Suprapubic skin (tissue), 4 donors: Measurements from ENCODE around the gene RPL13. TPM values are rescaled to one million over a fixed set of nuclear protein-coding genes. Genes with fewer than 3 reads are reported as not detected.

Source experiments
- DNase-seq, 2 donors: peaks; one replicate each; pipeline ENCODE4 v3.0.0-alpha.2; 2019; ENCODE audit warnings: low spot score in 2 of 2
- H3K27ac ChIP-seq: fragments of 200-600 bp; sonication (generic); one replicate; pipeline ENCODE4 v1.5.1; 2019
- H3K27me3 ChIP-seq: fragments of 200-600 bp; sonication (generic); one replicate; pipeline ENCODE4 v1.5.1; 2019
- H3K36me3 ChIP-seq: fragments of 200-600 bp; sonication (generic); one replicate; pipeline ENCODE4 v1.5.1; 2019
- H3K4me1 ChIP-seq: fragments of 200-600 bp; sonication (generic); one replicate; pipeline ENCODE4 v1.5.1; 2019
- H3K4me3 ChIP-seq: fragments of 200-600 bp; sonication (generic); one replicate; pipeline ENCODE4 v1.5.1; 2019; ENCODE audit warnings: mild to moderate bottlenecking
- H3K9me3 ChIP-seq: fragments of 200-600 bp; sonication (generic); one replicate; pipeline ENCODE4 v1.5.1; 2019
- CTCF ChIP-seq, 2 donors: fragments of 200-600 bp in 1 of 2; fragments of 450-650 bp in 1 of 2; sonication (generic) in 1 of 2; IDR thresholded peaks; one replicate each; pipeline ENCODE4 v1.5.1; 2016 to 2019; ENCODE audit warnings: antibody characterized with exemption in 2 of 2, mild to moderate bottlenecking in 1 of 2, moderate library complexity in 1 of 2
- EP300 ChIP-seq: sonication (generic); formaldehyde crosslinking; IDR thresholded peaks from one replicate; pipeline ENCODE4 v1.6.1; 2017; ENCODE audit warnings: antibody characterized with exemption
- POLR2A ChIP-seq, 2 donors: fragments of 450-650 bp; IDR thresholded peaks; one replicate each; pipeline ENCODE4 v1.6.1; 2017; ENCODE audit warnings: antibody characterized with exemption in 2 of 2, mild to moderate bottlenecking in 2 of 2, moderate library complexity in 2 of 2
- POLR2AphosphoS5 ChIP-seq, 3 donors: sonication (generic); formaldehyde crosslinking; IDR thresholded peaks; one replicate each; pipeline ENCODE4 v1.6.1; 2017; ENCODE audit warnings: antibody characterized with exemption in 3 of 3
- whole genome bisulfite sequencing: methylation state at CpG from one replicate; pipeline ENCODE4 v1.1.5; 2018; 5-methylcytosine and 5-hydroxymethylcytosine counted together
- total RNA-seq, 4 donors: library from RNA; depleted of rRNA; stranded (reverse); fragments of >200 nt; gene quantifications; one replicate each; pipeline ENCODE4 v1.1.0, GENCODE V29; 2016

The RPL13 gene
- total RNA-seq, 4 donors from 2014 or later = 4,033 to 9,308 (median 7,964) TPM

- Histone ChIP-seq H3K4me3 (no peak overlapping the region), H3K27me3 (no peaks in the 10 kb centered on the region), H3K36me3 (no peaks in the 10 kb centered on the region), H3K9me3 (no peaks in the 10 kb centered on the region), H3K27ac (no peak overlapping the region), H3K4me1 (no peaks in the 10 kb centered on the region)
- WGBS = 79% methylated on average over 15 of the region's 15 CpGs
- no peak for DNase-seq
- TF ChIP-seq POLR2A (IDR thresholded peaks at IDR 0.05) (no peak), CTCF (IDR thresholded peaks at IDR 0.05) (no peak), POLR2AphosphoS5 (IDR thresholded peaks at IDR 0.05) (no peak), EP300 (no peak)
Measured at GRCh38 chr16:89593841-89594240, 33.4 kb downstream of the RPL13 start.

DNA sequence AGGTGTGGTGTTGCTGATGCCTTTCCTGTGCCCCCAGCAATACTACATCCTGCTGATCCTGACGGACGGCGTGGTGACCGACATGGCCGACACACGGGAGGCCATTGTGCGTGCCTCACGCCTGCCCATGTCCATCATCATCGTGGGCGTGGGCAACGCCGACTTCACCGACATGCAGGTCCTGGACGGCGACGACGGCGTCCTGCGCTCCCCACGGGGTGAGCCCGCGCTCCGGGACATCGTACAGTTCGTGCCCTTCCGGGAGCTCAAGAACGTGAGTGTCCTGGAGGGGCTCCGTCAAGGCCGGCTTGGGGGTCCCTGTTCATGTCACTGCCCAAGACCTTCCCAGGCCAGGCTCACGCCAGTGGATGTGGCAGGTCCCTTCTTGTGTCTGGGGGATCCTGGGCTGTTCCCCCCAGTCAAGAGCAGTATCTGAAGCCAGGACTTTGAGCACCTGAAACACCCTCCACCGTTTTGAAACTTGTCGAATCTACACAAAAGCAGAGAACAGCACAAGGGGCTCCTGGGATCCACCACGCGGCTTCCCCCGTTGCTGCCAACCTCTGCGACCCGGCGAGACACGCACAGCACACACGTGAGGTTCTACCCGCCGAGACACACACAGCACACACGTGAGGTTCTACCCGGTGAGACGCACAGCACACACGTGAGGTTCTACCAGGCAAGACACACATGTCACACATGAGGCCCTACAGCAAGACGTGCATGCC lies 35.0 kb downstream of the RPL13 start:
- WGBS = 95% methylated on average over 30 of the region's 47 CpGs
- Histone ChIP-seq H3K9me3 (no peaks in the 10 kb centered on the region), H3K27ac (no peak overlapping the region), H3K27me3 (no peaks in the 10 kb centered on the region), H3K4me1 (peaks cover 5% of the 10 kb centered on the region), H3K4me3 (no peak overlapping the region), H3K36me3 (no peaks in the 10 kb centered on the region)
- TF ChIP-seq POLR2A (IDR thresholded peaks at IDR 0.05) = no peak
- no peak for DNase-seq

GRCh38 chr16:89596061-89596689 lies 35.7 kb downstream of the RPL13 start:
- no peak overlapping the region for H3K4me3 ChIP-seq

DNA sequence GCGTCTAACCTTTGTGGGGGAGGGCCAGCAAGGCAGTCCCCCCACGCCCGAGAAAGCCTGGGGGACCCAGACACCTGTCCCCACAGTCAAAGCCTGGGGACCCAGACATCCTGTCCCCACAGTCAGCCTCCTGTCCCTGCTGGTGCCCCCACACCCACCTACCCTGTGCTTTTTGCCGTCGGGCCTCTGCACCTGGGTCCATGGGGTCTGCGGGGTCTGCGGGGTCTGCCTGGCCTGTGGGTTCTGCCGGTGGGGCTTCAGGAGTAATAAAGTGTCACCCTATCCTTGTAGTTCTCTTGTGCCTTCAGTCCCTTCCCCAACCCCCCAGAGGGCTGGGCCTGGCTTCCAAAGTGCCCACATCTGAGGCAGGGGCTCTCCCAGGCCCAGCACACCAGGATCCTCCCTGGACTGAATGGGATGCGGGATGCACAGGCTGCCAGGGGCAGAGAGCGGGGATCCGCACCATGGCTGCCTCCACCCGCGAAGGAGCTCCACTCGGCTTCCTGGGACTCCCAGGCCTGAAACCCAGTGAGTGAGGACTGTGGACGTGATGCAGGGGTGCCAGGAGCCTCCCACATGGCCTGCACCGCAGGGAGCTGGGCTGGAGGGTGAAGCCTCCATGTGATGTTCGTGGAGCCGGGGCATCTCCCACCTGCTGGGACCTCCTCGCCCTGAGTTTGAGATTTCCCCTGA lies 36.6 kb downstream of the RPL13 start:
- H3K36me3 ChIP-seq = no peaks in the 10 kb centered on the region
- 83% methylated on average over 17 of the region's 19 CpGs for WGBS

More at GRCh38 chr16:89596061-89596689, 35.7 kb downstream of the RPL13 start:
- H3K27me3 ChIP-seq = no peaks in the 10 kb centered on the region
- H3K9me3 ChIP-seq = no peaks in the 10 kb centered on the region
- H3K36me3 ChIP-seq = no peaks in the 10 kb centered on the region
- no peak for DNase-seq
- H3K27ac ChIP-seq = no peak overlapping the region
- TF ChIP-seq CTCF (IDR thresholded peaks at IDR 0.05) = no peak
- no peak for TF ChIP-seq EP300
- TF ChIP-seq POLR2AphosphoS5 (IDR thresholded peaks at IDR 0.05) = no peak
- TF ChIP-seq POLR2A (IDR thresholded peaks at IDR 0.05) = no peak
- peaks cover 5% of the 10 kb centered on the region for H3K4me1 ChIP-seq
- WGBS = no CpG with 5 or more reads among the region's 25 CpGs

GRCh38 chr16:89598199-89598598 lies 37.7 kb downstream of the RPL13 start:
- no peak for DNase-seq
- Histone ChIP-seq H3K27ac (no peak overlapping the region), H3K36me3 (no peaks in the 10 kb centered on the region), H3K4me3 (no peak overlapping the region), H3K9me3 (no peaks in the 10 kb centered on the region), H3K27me3 (peaks cover 6% of the 10 kb centered on the region), H3K4me1 (peaks cover 20% of the 10 kb centered on the region)
- WGBS = 59% methylated on average over 6 of the region's 14 CpGs
- TF ChIP-seq EP300 (no peak), POLR2A (IDR thresholded peaks at IDR 0.05) (no peak), CTCF (IDR thresholded peaks at IDR 0.05) (no peak), POLR2AphosphoS5 (IDR thresholded peaks at IDR 0.05) (no peak)

More for the DNA sequence above, 36.6 kb downstream of the RPL13 start:
- peaks cover 9% of the 10 kb centered on the region for H3K4me1 ChIP-seq
- no peaks in the 10 kb centered on the region for H3K9me3 ChIP-seq
- no peak overlapping the region for H3K4me3 ChIP-seq
- H3K27me3 ChIP-seq = no peaks in the 10 kb centered on the region
- no peak for DNase-seq
- no peak for TF ChIP-seq CTCF (IDR thresholded peaks at IDR 0.05)
- no peak for TF ChIP-seq POLR2AphosphoS5 (IDR thresholded peaks at IDR 0.05)
- no peak for TF ChIP-seq EP300
- no peak for TF ChIP-seq POLR2A (IDR thresholded peaks at IDR 0.05)
- no peak overlapping the region for H3K27ac ChIP-seq
